ENCODE measurements around the gene PAGE4. TPM values are rescaled to one million over a fixed set of nuclear protein-coding genes. Genes with fewer than 3 reads are reported as not detected.

Gene PAGE4
- total and polyA plus RNA-seq, 4 donors = not detected

- Histone ChIP-seq H3K27ac (ENCODE audit: low read depth in 1 of 2, low read length in 2 of 2) (no peak overlapping the region), H3K4me3 (ENCODE audit: low read depth in 1 of 3, low read length in 3 of 3) (no peak overlapping the region), H3K4me1 (ENCODE audit: control insufficient read depth in 4 of 4, insufficient read depth in 4 of 4, low read length in 3 of 4) (no peaks in the 10 kb centered on the region), H3K9me3 (ENCODE audit: control insufficient read depth in 4 of 4, low read length in 3 of 4) (no peaks in the 10 kb centered on the region), H3K9ac (ENCODE audit: low read depth in 1 of 2, low read length in 2 of 2) (no peak overlapping the region), H3K36me3 (ENCODE audit: control insufficient read depth in 4 of 4, insufficient read depth in 3 of 4, low read depth in 1 of 4, low read length in 3 of 4) (no peaks in the 10 kb centered on the region), H3K27me3 (ENCODE audit: control insufficient read depth in 4 of 4, insufficient read depth in 4 of 4, low read length in 3 of 4) (no peaks in the 10 kb centered on the region)
- TF ChIP-seq FOXA1 (IDR thresholded peaks at IDR 0.05) (no peak), RAD21 (IDR thresholded peaks at IDR 0.05) (peak in 1 of 2 donors; percentile 39), HNF4A (conservative IDR thresholded peaks at IDR 0.05) (peak in 1 of 2 donors; percentile 52), GABPA (IDR thresholded peaks at IDR 0.05 in 1 of 2, conservative IDR thresholded peaks at IDR 0.05 in 1 of 2) (no peak)
- no peak for DNase-seq (ENCODE audit: low spot score)
Measured at GRCh38 chrX:49842621-49843020, 13.5 kb downstream of the PAGE4 start.

- 82% methylated on average over 8 of the region's 8 CpGs for WGBS
- H3K36me3 ChIP-seq (ENCODE audit: control insufficient read depth in 4 of 4, insufficient read depth in 3 of 4, low read depth in 1 of 4, low read length in 3 of 4) = no peaks in the 10 kb centered on the region
- H3K27ac ChIP-seq (ENCODE audit: low read depth in 1 of 2, low read length in 2 of 2) = no peak overlapping the region
- no peaks in the 10 kb centered on the region for H3K4me1 ChIP-seq (ENCODE audit: control insufficient read depth in 4 of 4, insufficient read depth in 4 of 4, low read length in 3 of 4)
- DNase-seq (ENCODE audit: low spot score) = no peak
- H3K27me3 ChIP-seq (ENCODE audit: control insufficient read depth in 4 of 4, insufficient read depth in 4 of 4, low read length in 3 of 4) = no peaks in the 10 kb centered on the region
- peaks cover 0 to 4% (median under 1%) of the 10 kb centered on the region in 4 donors for H3K9me3 ChIP-seq (ENCODE audit: control insufficient read depth in 4 of 4, low read length in 3 of 4)
- H3K4me3 ChIP-seq (ENCODE audit: low read depth in 1 of 3, low read length in 3 of 3) = no peak overlapping the region
- TF ChIP-seq ATF3 (IDR thresholded peaks at IDR 0.05) = no peak
- TF ChIP-seq TAF1 (conservative IDR thresholded peaks at IDR 0.05) = no peak
- TF ChIP-seq MAX (IDR thresholded peaks at IDR 0.05) = no peak
- no peak for TF ChIP-seq REST (IDR thresholded peaks at IDR 0.05)
- no peak for TF ChIP-seq HNF4G (IDR thresholded peaks at IDR 0.05)
- no peak for TF ChIP-seq EGR1 (IDR thresholded peaks at IDR 0.05; ENCODE audit: low read depth in 2 of 2)
- no peak for TF ChIP-seq YY1 (IDR thresholded peaks at IDR 0.05)
- TF ChIP-seq FOXA2 (IDR thresholded peaks at IDR 0.05) = no peak
- TF ChIP-seq RXRA (IDR thresholded peaks at IDR 0.05) = no peak
- TF ChIP-seq RAD21 (IDR thresholded peaks at IDR 0.05) = no peak
- TF ChIP-seq NR2F2 (IDR thresholded peaks at IDR 0.05) = no peak
- TF ChIP-seq HNF4A (conservative IDR thresholded peaks at IDR 0.05) = no peak
- no peak for TF ChIP-seq JUND (IDR thresholded peaks at IDR 0.05)
- TF ChIP-seq SP1 (IDR thresholded peaks at IDR 0.05) = no peak
- no peak for TF ChIP-seq GABPA (IDR thresholded peaks at IDR 0.05 in 1 of 2, conservative IDR thresholded peaks at IDR 0.05 in 1 of 2)
- TF ChIP-seq CTCF (IDR thresholded peaks at IDR 0.05; ENCODE audit: low read depth, low read length, missing input control) = no peak
- H3K9ac ChIP-seq (ENCODE audit: low read depth in 1 of 2, low read length in 2 of 2) = no peak overlapping the region
Measured at GRCh38 chrX:49844611-49845010, 15.5 kb downstream of the PAGE4 start.
